Measurements from ENCODE around the gene RARS1.
"Not testable (repeated sequence)": the region's sequence is repeated elsewhere in the genome, so short reads cannot be mapped to it uniquely, and the experiment has no call there.

Gene RARS1

DNA sequence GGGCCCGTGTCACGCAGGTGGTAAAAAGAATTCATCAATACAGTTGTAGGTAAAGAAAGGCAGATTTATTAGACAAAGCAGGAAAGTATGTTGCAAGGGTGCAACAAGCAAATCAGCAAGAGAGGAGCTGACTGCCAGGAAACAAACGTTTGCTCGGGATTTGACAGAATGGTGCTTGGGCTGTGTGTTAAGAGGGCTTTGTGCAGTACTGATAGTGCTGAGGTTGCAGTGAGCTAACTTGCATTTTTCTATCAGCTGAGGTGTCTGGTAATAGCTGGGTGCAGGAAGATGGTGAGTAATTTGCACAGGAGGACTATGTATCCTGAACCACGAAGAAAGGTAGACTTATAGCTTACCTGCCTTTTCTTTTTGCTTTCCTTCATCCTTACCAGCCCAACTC is 3.9 kb upstream of the RARS1 start:
- no peak for DNase-seq

DNA sequence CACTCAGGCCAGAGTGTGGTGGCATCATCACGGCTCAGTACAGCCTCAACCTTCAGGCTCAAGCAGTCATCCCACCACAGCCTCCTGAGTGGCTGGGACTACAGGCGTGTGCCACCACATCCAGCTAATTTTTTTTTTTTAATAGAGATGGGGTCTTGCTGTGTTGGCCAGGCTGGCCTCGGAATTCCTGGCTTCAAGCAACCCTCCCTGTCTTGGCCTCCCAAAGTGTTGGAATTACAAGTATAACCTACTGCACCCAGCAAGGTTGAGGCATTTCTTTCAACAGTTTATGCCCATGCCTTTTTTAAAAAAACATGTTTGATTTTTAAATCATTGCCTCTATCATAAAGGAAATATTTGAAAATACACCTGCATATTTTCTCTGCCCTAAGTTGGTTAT is 2.8 kb downstream of the RARS1 start:
- DNase-seq, result no peak

GRCh38 chr5:168494057-168494555 is 7.8 kb downstream of the RARS1 start:
- DNase-seq, result no peak

DNA sequence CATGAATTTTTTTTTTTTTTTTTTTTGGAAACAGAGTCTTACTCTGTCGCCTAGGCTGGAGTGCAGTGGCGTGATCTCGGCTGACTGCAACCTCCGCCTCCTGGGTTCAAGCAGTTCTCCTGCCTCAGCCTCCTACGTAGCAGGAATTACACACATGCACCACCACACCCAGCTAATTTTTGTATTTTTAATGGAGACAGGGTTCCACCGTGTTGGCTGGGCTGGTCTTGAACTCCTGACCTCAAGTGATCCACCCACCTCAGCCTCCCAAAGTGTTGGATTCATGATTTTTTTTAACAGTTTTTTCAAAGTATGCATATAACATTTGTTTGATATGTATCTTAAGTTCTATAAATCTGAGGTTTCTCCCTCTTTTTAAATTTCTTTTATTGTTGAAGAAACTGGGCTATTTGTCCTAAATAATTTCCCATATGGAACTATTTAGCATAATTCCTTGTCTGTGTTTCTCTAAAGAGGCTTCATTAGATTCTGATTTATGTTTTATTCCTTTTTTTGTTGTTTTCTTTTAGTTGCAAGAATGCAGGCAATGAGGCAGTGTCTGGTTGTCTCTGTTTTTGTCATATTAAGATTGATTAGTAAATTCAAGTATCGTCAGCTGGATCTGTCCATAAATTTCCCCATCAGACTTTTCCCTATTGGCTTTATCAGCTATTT is 16.4 kb downstream of the RARS1 start:
- no peak for DNase-seq

DNA sequence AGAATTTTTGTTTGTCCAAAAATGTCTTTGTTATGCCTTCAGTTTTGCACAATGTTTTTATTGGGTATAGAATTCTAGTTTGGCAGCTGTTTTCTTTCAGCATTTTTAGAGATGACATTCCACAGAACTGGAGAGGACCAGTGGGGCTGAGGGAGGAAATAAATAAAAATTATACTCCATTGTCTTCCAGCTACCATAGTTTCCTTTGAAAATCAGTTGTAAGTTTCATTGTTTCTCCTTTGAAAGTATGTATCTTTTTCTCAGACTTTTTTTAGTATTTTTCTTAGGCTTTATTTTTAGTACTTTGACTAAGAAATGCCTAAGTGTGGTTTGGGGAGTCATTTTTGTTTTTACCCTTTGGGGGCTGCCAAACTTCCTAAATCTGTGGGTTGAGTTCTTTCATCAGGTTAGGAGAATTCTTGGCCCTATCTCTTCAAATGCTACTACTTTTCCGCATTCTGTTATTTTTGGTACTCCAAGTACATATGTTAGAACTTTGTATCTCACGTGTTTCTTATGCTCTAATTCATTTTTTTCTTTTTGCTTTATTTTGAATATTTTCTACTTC is 27.7 kb downstream of the RARS1 start:
- DNase-seq, result no peak

DNA sequence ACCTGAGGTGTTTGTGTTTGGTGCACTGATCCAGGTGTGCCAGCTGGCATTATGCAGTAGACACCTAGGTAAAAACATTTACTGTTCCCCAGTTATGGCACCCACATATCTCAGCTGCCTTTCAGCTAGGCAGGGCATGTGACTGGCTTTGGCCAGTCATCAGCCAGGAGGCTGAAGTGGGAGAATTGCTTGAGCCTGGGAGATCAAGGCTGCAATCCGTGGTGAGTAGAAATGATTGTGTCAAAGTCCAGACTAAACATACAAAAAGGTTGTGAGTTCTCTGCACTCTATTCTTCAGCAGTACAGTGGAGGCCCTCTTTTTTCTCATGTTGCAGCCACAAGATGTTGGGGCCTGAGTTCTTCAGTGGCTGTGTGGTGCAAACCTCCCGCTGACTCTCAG is 39.6 kb downstream of the RARS1 start:
- no peak for DNase-seq

GRCh38 chr5:168527756-168528295 is 41.6 kb downstream of the RARS1 start:
- no peak for DNase-seq

DNA sequence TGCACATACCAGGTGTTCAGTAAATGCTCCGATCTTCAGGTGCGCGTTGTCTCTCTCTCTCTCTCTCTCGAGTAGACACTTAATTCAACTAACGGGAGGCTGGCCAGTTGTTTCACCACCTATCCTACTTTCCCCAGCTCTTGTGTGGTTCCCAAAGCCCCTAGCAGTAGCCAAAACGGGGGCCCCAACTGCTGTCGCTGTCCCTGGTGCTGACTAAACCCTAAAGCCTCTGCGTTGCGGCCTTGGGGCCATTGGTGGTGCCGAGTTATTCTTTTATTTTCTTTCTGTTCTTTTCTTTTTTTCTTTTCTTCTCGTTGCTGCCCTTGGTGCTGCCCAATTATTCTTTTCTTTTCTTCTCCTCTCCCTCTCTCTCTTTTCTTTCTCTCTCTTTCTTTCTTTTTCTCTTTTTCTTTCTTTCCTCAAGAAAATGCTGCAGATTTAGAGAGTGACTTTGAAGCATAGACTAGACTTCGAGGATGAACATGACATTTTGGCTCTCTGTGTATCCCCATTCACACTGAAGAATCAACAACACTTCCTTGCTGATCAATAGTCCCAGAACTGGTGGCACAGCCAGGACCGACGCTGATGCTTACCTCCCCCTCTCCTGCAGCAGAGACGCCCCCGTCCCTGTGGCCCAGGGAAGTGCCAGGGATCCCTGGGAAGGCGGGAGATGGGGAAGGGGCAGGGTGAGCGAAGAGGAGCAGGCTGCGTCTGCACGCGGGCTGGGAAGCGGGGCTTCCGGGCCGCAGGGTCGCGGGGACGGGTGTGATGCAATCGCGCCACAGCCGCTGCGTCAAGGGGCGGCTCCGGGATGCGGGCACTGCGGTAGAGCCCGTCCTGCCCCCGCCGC is 42.5 kb downstream of the RARS1 start, which contains the start of gene FBLL1:
TSS of gene FBLL1 (plus strand) at position 785 of the 853 bp plus-strand sequence. CDS start 200 bp downstream, outside the sequence.
- DNase-seq, result peak in 2 of 5 donors; percentile 19 to 46

DNA sequence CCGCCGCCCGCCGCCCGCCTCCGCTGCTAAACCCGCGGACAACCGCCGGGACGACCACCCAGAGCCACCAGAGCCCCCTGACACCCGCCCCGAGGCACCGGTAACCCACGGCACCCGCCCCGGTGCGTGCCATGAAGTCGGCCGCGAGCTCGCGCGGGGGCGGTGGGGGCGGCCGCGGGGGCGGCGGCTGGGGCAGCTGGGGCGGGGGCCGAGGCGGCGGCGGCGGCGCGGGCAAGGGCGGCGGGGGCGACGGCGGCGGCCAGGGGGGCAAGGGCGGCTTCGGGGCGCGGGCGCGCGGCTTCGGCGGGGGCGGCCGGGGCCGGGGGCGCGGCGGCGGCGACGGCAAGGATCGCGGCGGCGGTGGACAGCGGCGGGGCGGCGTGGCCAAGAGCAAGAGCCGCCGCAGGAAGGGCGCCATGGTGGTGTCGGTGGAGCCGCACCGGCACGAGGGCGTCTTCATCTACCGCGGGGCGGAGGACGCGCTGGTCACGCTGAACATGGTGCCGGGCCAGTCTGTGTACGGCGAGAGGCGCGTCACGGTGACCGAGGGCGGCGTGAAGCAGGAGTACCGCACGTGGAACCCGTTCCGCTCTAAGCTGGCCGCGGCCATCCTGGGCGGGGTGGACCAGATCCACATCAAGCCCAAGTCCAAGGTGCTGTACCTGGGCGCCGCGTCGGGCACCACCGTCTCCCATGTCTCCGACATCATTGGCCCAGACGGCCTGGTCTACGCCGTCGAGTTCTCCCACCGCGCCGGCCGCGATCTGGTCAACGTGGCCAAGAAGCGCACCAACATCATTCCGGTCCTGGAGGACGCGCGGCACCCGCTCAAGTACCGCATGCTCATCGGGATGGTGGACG is 43.3 kb downstream of the RARS1 start:
- peak in 1 of 5 donors; percentile 1 for DNase-seq

DNA sequence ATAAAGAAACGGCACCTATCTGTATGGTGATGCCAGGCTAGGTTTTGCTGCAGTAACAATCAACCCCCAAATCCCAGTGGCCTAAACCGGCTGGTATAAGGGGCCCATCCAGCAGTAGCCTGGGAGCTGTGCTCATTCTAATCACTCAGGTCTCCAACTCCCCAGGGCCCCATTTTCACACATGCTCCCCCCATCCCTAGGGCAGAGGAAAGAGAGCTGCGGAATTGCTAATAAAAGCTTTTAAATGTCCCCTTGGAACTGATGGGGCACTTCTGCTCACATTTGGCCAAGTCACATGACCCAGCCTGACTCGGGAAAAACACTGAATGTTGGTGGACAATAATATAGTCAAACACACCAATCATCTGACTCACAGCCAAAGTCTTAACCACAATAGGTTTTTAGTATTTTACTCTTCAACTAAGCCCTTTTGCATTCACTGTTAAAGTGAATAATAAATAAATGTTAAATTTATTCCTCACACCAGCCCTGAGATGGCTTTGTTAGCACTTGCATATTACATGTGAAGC is 44.4 kb downstream of the RARS1 start:
- no peak for DNase-seq

DNA sequence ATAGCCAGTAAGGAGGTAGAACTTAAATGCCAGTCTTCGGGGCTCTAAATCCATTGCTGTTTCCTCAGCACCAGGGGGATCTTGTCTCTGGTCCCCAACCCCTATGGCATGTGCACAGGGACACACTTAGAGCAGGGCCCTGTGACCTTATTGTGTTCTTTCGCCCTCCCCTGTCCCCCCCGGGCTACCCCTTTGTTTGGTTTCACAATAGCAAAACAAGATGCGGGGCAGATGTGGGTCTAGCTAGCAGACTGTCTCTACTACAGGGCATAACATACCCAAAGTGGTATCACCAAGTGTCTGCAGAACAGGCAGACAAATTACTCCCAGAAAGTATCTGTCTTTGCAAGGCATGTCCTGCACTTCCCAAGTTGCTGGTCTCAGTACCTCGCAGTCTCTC is 44.9 kb downstream of the RARS1 start:
- DNase-seq, result no peak

- DNase-seq, result no peak
These were observed 46.0 kb downstream of the RARS1 start for GRCh38 chr5:168531987-168532864.

DNA sequence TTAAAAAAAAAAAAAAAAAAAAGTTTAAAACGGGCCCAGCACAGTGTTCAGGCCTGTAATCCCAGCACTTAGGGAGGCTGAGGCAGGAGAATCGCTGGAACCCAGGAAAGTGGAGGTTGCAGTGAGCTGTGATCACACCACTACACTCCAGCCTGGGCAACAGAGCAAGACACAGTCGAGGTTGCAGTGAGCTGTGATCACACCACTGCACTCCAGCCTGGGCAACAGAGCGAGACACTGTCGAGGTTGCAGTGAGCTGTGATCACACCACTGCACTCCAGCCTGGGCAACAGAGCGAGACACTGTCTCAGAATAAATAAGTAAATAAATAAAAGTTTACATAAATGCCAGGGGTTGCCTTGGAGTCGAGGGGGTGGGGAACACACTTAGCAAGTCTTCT is 48.1 kb downstream of the RARS1 start:
- not testable (repeated sequence) for DNase-seq

- no peak for DNase-seq
These were observed 50.9 kb downstream of the RARS1 start for GRCh38 chr5:168537176-168537575.

DNA sequence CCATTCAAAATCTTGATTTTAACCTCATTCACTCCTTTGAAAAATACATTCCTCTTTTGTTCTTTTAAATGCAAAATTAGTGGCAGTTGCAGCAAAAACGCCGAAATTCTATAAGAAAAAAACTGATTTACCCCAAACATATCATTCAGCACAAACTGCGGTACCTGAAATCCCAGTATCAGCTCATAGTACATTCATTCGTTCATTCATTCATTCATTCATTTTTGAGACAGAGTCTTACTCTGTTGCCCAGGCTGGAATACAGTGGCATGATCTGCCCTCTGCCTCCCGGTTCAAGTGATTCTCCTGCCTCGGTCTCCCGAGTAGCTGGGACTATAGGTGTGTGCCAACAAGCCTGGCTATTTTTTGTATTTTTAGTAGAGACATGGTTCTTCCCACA is 63.3 kb downstream of the RARS1 start:
- DNase-seq, result no peak

GRCh38 chr5:168550656-168551055 is 64.4 kb downstream of the RARS1 start:
- DNase-seq, result no peak

DNA sequence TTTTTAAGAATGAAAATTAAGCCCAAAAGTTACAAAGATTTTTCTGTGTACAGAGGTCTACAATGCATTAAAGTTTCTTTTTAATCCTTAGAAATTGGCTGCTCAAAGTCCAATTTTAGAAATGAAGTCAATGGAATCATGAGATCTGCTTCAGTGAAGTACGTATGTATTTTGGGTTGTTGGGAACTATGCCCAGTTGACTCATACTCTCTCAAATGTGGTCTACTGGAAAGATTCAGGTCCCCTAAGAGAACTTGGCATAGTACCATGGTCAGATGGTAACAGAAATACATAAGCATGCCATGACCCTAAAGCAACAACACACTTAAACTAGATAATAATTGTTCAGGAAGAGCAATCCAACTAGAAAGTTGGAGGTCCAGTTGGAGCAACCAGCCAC is 65.9 kb downstream of the RARS1 start:
- no peak for DNase-seq

GRCh38 chr5:168553377-168554130 is 67.3 kb downstream of the RARS1 start:
- no peak for DNase-seq

DNA sequence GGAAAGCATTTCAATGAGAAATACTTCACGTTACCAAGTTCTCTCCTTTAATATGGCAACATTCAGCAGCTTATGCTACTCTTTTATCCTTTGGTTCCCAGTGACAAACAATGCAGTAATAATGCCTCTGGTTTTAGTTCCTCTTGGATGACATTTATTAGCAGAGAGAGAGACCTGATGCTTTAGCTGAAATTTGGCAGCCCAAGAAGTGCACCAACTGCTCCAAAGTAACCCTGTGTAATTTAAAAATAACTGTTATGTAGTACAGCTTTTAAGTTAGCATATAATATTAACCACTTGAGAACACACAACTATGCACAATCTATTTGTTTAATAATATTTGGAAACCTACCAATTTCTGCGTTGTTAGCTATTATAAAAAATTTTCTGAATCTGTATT is 71.1 kb downstream of the RARS1 start:
- no peak for DNase-seq

- DNase-seq, result no peak
These were observed 76.0 kb downstream of the RARS1 start for GRCh38 chr5:168562279-168562678.
